SU-DHL-6 (cell line): Measurements from ENCODE around the gene DACH1.

Source experiments
- H2AFZ ChIP-seq: fragments of 200-600 bp; sonication (generic); 2 replicates; pipeline ENCODE4 v1.6.1; 2014; ENCODE audit warnings: low read depth, mild to moderate bottlenecking, moderate library complexity, mixed read lengths, antibody characterized with exemption, low read length; ENCODE audit not compliant: severe bottlenecking
- H3F3A ChIP-seq: fragments of 200-600 bp; shearing (Covaris generic); 2 replicates; pipeline ENCODE4 v1.6.0; 2016; ENCODE audit warnings: antibody characterized with exemption, mild to moderate bottlenecking; ENCODE audit not compliant: insufficient read depth
- H3K27ac ChIP-seq: fragments of 200-600 bp; sonication (generic); 2 replicates; pipeline ENCODE4 v1.5.1; 2016; ENCODE audit warnings: low read depth, mild to moderate bottlenecking, low read length, moderate library complexity, mixed read lengths
- H3K27me3 ChIP-seq: fragments of 200-600 bp; sonication (generic), shearing (Covaris generic); 2 replicates; pipeline ENCODE4 v1.6.0; 2014; ENCODE audit warnings: mild to moderate bottlenecking, low read length
- H3K36me3 ChIP-seq: fragments of 200-600 bp; sonication (generic); 2 replicates; pipeline ENCODE4 v1.6.1; 2014; ENCODE audit warnings: mild to moderate bottlenecking, low read length, mixed read lengths
- H3K4me2 ChIP-seq: fragments of 300-600, 200-600 bp; shearing (Covaris generic), sonication (generic); 2 replicates; pipeline ENCODE4 v1.6.0; 2014; ENCODE audit warnings: low read length, low read depth, mild to moderate bottlenecking; ENCODE audit not compliant: poor library complexity, severe bottlenecking
- H3K4me3 ChIP-seq: fragments of 200-600 bp; sonication (generic); 2 replicates; pipeline ENCODE4 v1.5.1; 2014; ENCODE audit warnings: antibody characterized with exemption, low read length, mild to moderate bottlenecking, mixed read lengths; ENCODE audit not compliant: insufficient read depth, poor library complexity, severe bottlenecking
- H3K79me2 ChIP-seq: fragments of 200-600 bp; sonication (generic); 2 replicates; pipeline ENCODE4 v1.6.1; 2014; ENCODE audit warnings: mild to moderate bottlenecking, low read length, moderate library complexity; ENCODE audit not compliant: insufficient read depth
- H3K9ac ChIP-seq: fragments of 200-600 bp; sonication (generic); 2 replicates; pipeline ENCODE4 v1.7.0; 2014; ENCODE audit warnings: mild to moderate bottlenecking, low read length
- H3K9me2 ChIP-seq: fragments of 200-600 bp; sonication (generic); replicated peaks from 2 replicates; pipeline ENCODE4 v1.6.1; 2014; ENCODE audit warnings: low read length; ENCODE audit not compliant: insufficient read depth
- H3K9me3 ChIP-seq: fragments of 200-600 bp; sonication (generic); 2 replicates; pipeline ENCODE4 v1.6.1; 2014; ENCODE audit warnings: low read length, mixed read lengths; ENCODE audit not compliant: insufficient read depth
- H4K20me1 ChIP-seq: fragments of 200-600 bp; sonication (generic); 2 replicates; pipeline ENCODE4 v1.6.1; 2014; ENCODE audit warnings: low read depth, mild to moderate bottlenecking, antibody characterized with exemption, low read length, moderate library complexity, mixed read lengths
- EZH2phosphoT487 ChIP-seq: fragments of 200-600 bp; sonication (generic), shearing (Covaris generic); conservative IDR thresholded peaks from 2 replicates; pipeline ENCODE4 v1.6.1; 2018; ENCODE audit warnings: mild to moderate bottlenecking, antibody characterized with exemption, low read length, moderate library complexity, mixed read lengths
- TF ChIP-seq, protein P1 (sequence below): fragments of 200-600 bp; sonication (generic); IDR thresholded peaks from one replicate; pipeline ENCODE4 v1.5.1; 2017; ENCODE audit warnings: antibody characterized with exemption, mild to moderate bottlenecking, low read length, moderate library complexity; ENCODE audit not compliant: insufficient read depth, poor library complexity, severe bottlenecking

The DACH1 gene

GRCh38 chr13:71867131-71867814 lies at the start of gene DACH1:
TSS of gene DACH1 (minus strand) at chr13:71867204.
- Histone ChIP-seq H3K4me3 (no peak within 1 kb of the TSS), H3K79me2 (no peaks in the 10 kb centered on the region), H3F3A (no peaks in the 10 kb centered on the region), H3K9ac (no peak within 1 kb of the TSS), H3K9me3 (no peaks in the 10 kb centered on the region), H4K20me1 (no peaks in the 10 kb centered on the region), H2AFZ (no peak within 1 kb of the TSS), H3K9me2 (no peaks in the 10 kb centered on the region), H3K27ac (no peak within 1 kb of the TSS), H3K36me3 (no peaks in the 10 kb centered on the region), H3K27me3 (no peaks in the 10 kb centered on the region), H3K4me2 (no peak within 1 kb of the TSS)
- no peak for TF ChIP-seq EZH2phosphoT487
- TF ChIP-seq, protein P1, sequence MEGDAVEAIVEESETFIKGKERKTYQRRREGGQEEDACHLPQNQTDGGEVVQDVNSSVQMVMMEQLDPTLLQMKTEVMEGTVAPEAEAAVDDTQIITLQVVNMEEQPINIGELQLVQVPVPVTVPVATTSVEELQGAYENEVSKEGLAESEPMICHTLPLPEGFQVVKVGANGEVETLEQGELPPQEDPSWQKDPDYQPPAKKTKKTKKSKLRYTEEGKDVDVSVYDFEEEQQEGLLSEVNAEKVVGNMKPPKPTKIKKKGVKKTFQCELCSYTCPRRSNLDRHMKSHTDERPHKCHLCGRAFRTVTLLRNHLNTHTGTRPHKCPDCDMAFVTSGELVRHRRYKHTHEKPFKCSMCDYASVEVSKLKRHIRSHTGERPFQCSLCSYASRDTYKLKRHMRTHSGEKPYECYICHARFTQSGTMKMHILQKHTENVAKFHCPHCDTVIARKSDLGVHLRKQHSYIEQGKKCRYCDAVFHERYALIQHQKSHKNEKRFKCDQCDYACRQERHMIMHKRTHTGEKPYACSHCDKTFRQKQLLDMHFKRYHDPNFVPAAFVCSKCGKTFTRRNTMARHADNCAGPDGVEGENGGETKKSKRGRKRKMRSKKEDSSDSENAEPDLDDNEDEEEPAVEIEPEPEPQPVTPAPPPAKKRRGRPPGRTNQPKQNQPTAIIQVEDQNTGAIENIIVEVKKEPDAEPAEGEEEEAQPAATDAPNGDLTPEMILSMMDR: no peak

DNA sequence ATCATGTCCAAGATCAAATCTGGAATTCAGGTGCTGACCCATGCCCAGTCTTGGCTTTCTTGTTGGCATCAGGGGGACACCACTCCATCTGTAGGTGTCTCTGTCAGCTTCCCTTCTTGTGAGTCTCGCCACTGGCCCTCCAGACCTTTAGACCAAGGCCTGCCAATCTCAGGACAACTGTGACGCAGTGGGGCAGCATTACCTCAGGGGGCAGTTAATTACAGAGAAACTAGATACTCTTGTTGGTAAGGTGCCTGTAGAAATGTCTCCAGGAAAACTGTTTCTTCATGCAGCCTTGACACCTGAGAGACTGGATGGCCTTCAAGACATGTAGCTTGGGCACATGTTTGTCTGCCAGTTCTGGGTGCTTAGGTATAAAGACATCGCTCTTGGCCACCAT lies 46.7 kb upstream of the DACH1 start:
- no peak overlapping the region for H3K4me2 ChIP-seq
- no peaks in the 10 kb centered on the region for H3K9me2 ChIP-seq
- H4K20me1 ChIP-seq: no peaks in the 10 kb centered on the region
- H3K9me3 ChIP-seq: no peaks in the 10 kb centered on the region
- H3K36me3 ChIP-seq: no peaks in the 10 kb centered on the region
- H2AFZ ChIP-seq: no peak overlapping the region
- no peaks in the 10 kb centered on the region for H3F3A ChIP-seq
- no peaks in the 10 kb centered on the region for H3K27me3 ChIP-seq
- no peaks in the 10 kb centered on the region for H3K79me2 ChIP-seq
- no peak for TF ChIP-seq EZH2phosphoT487
- TF ChIP-seq, protein P1: no peak
- no peak overlapping the region for H3K4me3 ChIP-seq
- H3K9ac ChIP-seq: no peak overlapping the region
- H3K27ac ChIP-seq: no peak overlapping the region

DNA sequence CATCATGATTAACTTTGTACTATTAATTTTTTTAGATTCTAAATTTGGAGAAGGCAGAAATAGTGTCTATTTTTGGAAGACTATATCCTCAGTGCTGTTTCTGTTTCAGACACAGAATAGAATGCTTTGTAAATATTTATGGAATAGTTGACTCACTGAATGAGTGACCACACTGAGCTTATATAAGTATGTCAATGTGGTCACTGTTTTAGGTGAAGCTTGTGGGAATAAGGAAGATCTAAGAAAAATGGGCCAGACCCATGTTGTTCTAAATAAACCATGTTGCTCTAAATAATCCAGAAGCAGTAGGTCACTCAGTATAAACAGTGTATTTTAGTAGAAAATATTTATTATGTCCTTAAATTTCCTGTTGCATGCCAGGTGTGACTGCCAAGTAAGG lies 45.5 kb upstream of the DACH1 start:
- no peak for TF ChIP-seq EZH2phosphoT487
- TF ChIP-seq, protein P1: no peak
- Histone ChIP-seq H3K27ac (no peak overlapping the region), H3K36me3 (no peaks in the 10 kb centered on the region), H3K9ac (no peak overlapping the region), H3F3A (no peaks in the 10 kb centered on the region), H3K4me2 (no peak overlapping the region), H3K4me3 (no peak overlapping the region), H3K9me2 (no peaks in the 10 kb centered on the region), H2AFZ (no peak overlapping the region), H3K9me3 (no peaks in the 10 kb centered on the region), H3K79me2 (no peaks in the 10 kb centered on the region), H3K27me3 (no peaks in the 10 kb centered on the region), H4K20me1 (no peaks in the 10 kb centered on the region)
